Subcutaneous abdominal adipose tissue (tissue), 5 donors: Measurements from ENCODE around the gene HEXD.
A peak's percentile ranks its signal among the peaks of the same experiment; 100 is the strongest.

ENCODE experiments used
- H3K27ac ChIP-seq: one replicate; pipeline ENCODE4 v1.7.0; 2013; ENCODE audit warnings: low read depth, mild to moderate bottlenecking, inconsistent platforms, low read length, moderate library complexity
- H3K27me3 ChIP-seq, 5 donors: one replicate each; pipeline ENCODE4 v1.7.0; 2013; ENCODE audit warnings: low read length in 5 of 5, inconsistent platforms in 1 of 5; ENCODE audit not compliant: control insufficient read depth in 5 of 5, insufficient read depth in 4 of 5
- H3K36me3 ChIP-seq, 5 donors: one replicate each; pipeline ENCODE4 v1.7.0; 2013; ENCODE audit warnings: low read length in 5 of 5; ENCODE audit not compliant: control insufficient read depth in 5 of 5, insufficient read depth in 5 of 5
- H3K4me1 ChIP-seq, 5 donors: one replicate each; pipeline ENCODE4 v1.7.0; 2013; ENCODE audit warnings: low read length in 5 of 5, mild to moderate bottlenecking in 3 of 5, moderate library complexity in 1 of 5; ENCODE audit not compliant: control insufficient read depth in 5 of 5, insufficient read depth in 5 of 5
- H3K4me3 ChIP-seq, 5 donors: one replicate each; pipeline ENCODE4 v1.7.0; 2013; ENCODE audit warnings: low read length in 5 of 5, low read depth in 1 of 5
- H3K9ac ChIP-seq, 5 donors: one replicate each; pipeline ENCODE4 v1.7.0; 2013; ENCODE audit warnings: low read length in 5 of 5, mild to moderate bottlenecking in 4 of 5, moderate library complexity in 3 of 5
- H3K9me3 ChIP-seq, 5 donors: one replicate each; pipeline ENCODE4 v1.7.0; 2013; ENCODE audit warnings: low read length in 5 of 5; ENCODE audit not compliant: control insufficient read depth in 5 of 5
- donor health status: healthy.
- donor health status: healthy.
- donor health status: healthy.
- donor health status: healthy.
- donor health status: healthy.

HEXD gene

GRCh38 chr17:82415786-82416185, 2.4 kb upstream of the HEXD start:
- no peak overlapping the region for H3K9ac ChIP-seq
- no peak overlapping the region for H3K27ac ChIP-seq
- no peaks in the 10 kb centered on the region for H3K9me3 ChIP-seq
- H3K4me3 ChIP-seq = no peak overlapping the region
- H3K4me1 ChIP-seq = peaks cover 6 to 23% (median 20%) of the 10 kb centered on the region in 5 donors
- peaks cover 0 to 9% (median 7%) of the 10 kb centered on the region in 5 donors for H3K36me3 ChIP-seq
- H3K27me3 ChIP-seq = no peaks in the 10 kb centered on the region

- peaks cover 0 to 9% (median 5%) of the 10 kb centered on the region in 5 donors for H3K36me3 ChIP-seq
- H3K9ac ChIP-seq = no peak overlapping the region
- H3K4me3 ChIP-seq = no peak overlapping the region
- H3K27ac ChIP-seq = no peak overlapping the region
- H3K9me3 ChIP-seq = no peaks in the 10 kb centered on the region
- no peaks in the 10 kb centered on the region for H3K27me3 ChIP-seq
- H3K4me1 ChIP-seq = peaks cover 6 to 23% (median 20%) of the 10 kb centered on the region in 5 donors
Observed at GRCh38 chr17:82416264-82416663, 1.9 kb upstream of the HEXD start.

GRCh38 chr17:82416771-82417170, 1.4 kb upstream of the HEXD start:
- peaks cover 0 to 8% (median 5%) of the 10 kb centered on the region in 5 donors for H3K36me3 ChIP-seq
- no peaks in the 10 kb centered on the region for H3K27me3 ChIP-seq
- H3K9me3 ChIP-seq = no peaks in the 10 kb centered on the region
- H3K27ac ChIP-seq = no peak overlapping the region
- H3K4me3 ChIP-seq = no peak overlapping the region
- H3K4me1 ChIP-seq = peaks cover 6 to 23% (median 20%) of the 10 kb centered on the region in 5 donors
- H3K9ac ChIP-seq = no peak overlapping the region

GRCh38 chr17:82419540-82419939, 1.4 kb downstream of the HEXD start:
- H3K27ac ChIP-seq = no peak overlapping the region
- peaks cover 0 to 3% (median 2%) of the 10 kb centered on the region in 5 donors for H3K36me3 ChIP-seq
- peak overlapping the region in 4 of 5 donors; percentile 44 to 95 (median 86) for H3K4me3 ChIP-seq
- H3K9me3 ChIP-seq = peaks cover 0 to 8% (median 7%) of the 10 kb centered on the region in 5 donors
- H3K4me1 ChIP-seq = peaks cover 6 to 28% (median 25%) of the 10 kb centered on the region in 5 donors
- peak overlapping the region in 4 of 5 donors; percentile 85 to 90 (median 88) for H3K9ac ChIP-seq
- H3K27me3 ChIP-seq = no peaks in the 10 kb centered on the region

GRCh38 chr17:82424001-82424862, 6.1 kb downstream of the HEXD start:
- H3K9me3 ChIP-seq = peaks cover 0 to 8% (median 7%) of the 10 kb centered on the region in 5 donors
- peaks cover 0 to 6% (median 3%) of the 10 kb centered on the region in 5 donors for H3K36me3 ChIP-seq
- H3K9ac ChIP-seq = no peak overlapping the region
- peak overlapping the region in 3 of 5 donors; percentile 46 to 56 (median 52) for H3K4me3 ChIP-seq
- H3K4me1 ChIP-seq = peaks cover 2 to 18% (median 13%) of the 10 kb centered on the region in 5 donors
- no peaks in the 10 kb centered on the region for H3K27me3 ChIP-seq
- H3K27ac ChIP-seq = no peak overlapping the region

GRCh38 chr17:82424863-82425159, 6.7 kb downstream of the HEXD start:
- no peaks in the 10 kb centered on the region for H3K27me3 ChIP-seq
- no peak overlapping the region for H3K9ac ChIP-seq
- H3K4me1 ChIP-seq = peaks cover 2 to 13% (median 12%) of the 10 kb centered on the region in 5 donors
- no peak overlapping the region for H3K4me3 ChIP-seq
- no peak overlapping the region for H3K27ac ChIP-seq
- peaks cover 0 to 11% (median 4%) of the 10 kb centered on the region in 5 donors for H3K36me3 ChIP-seq
- H3K9me3 ChIP-seq = peaks cover 0 to 8% (median 7%) of the 10 kb centered on the region in 5 donors

GRCh38 chr17:82428546-82428945, 10.4 kb downstream of the HEXD start:
- Histone ChIP-seq H3K36me3 (peaks cover 0 to 13% (median 12%) of the 10 kb centered on the region in 5 donors), H3K9ac (no peak overlapping the region), H3K27ac (no peak overlapping the region), H3K27me3 (no peaks in the 10 kb centered on the region), H3K9me3 (no peaks in the 10 kb centered on the region), H3K4me1 (peaks cover 2 to 13% (median 11%) of the 10 kb centered on the region in 5 donors), H3K4me3 (no peak overlapping the region)

GRCh38 chr17:82429824-82430223, 11.7 kb downstream of the HEXD start:
- Histone ChIP-seq H3K4me1 (peaks cover 0 to 2% (median 1%) of the 10 kb centered on the region in 5 donors), H3K27me3 (no peaks in the 10 kb centered on the region), H3K36me3 (peaks cover 0 to 20% (median 12%) of the 10 kb centered on the region in 5 donors), H3K9ac (no peak overlapping the region), H3K27ac (no peak overlapping the region), H3K4me3 (no peak overlapping the region), H3K9me3 (no peaks in the 10 kb centered on the region)

GRCh38 chr17:82432017-82432416, 13.9 kb downstream of the HEXD start:
- Histone ChIP-seq H3K36me3 (peaks cover 0 to 39% (median 26%) of the 10 kb centered on the region in 5 donors), H3K9ac (no peak overlapping the region), H3K27ac (no peak overlapping the region), H3K4me3 (no peak overlapping the region), H3K4me1 (no peaks in the 10 kb centered on the region), H3K9me3 (no peaks in the 10 kb centered on the region), H3K27me3 (no peaks in the 10 kb centered on the region)

GRCh38 chr17:82433560-82434215, 15.5 kb downstream of the HEXD start:
- Histone ChIP-seq H3K4me3 (no peak overlapping the region), H3K27ac (no peak overlapping the region), H3K9ac (no peak overlapping the region), H3K27me3 (no peaks in the 10 kb centered on the region), H3K36me3 (peaks cover 0 to 41% (median 29%) of the 10 kb centered on the region in 5 donors), H3K9me3 (no peaks in the 10 kb centered on the region), H3K4me1 (no peaks in the 10 kb centered on the region)
